ENCODE results near the gene CPNE6.

Gene CPNE6

DNA sequence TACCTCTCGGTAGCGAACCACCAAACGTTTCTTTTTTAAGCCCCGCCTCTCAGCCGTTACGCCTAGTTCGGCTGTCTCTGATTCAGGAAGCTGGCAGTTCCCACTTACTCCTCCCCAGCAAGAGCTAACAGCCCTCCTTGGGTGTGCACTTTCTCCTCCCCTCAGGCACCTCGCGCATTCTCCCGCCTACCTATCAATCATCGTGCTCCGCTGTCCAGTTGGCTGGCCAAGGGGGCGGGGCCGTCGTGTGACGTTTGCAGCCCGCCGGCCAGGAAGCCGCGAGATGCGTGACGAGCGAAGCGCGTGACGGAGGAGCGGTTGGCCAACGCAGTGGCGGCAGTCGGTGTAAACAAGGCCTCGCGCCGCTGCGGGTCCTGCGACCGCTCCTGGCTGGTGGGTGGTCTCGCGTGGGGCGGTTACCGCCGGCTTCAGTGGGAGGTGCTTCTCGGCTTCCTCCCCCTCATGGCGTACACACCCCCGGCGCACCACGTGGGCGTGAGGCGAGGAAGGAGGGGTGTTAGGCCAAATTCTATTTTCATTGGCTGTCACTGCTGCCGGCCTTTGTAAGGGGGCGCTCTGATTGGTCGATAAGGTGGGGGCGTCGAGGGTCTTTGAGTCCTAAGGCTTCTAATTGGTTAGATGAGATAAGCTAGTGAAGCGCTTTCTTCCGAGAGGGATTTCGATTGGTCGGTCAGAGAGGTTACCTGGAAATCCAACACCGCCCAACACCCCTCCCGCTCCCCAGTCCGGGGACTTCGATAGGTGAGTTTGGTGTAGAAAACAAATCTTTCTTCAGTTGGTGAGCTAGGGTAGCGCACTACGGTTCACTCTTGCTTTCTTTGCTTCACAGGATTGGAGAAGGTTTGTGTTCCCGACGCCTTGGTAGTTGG lies 43.4 kb downstream of the CPNE6 start, which contains the start of the genes DCAF11 and NRL:
TSS of gene DCAF11 (plus strand) at position 246 of the 890 bp plus-strand sequence. CDS start 818 bp downstream, outside the sequence.
TSS of gene NRL (minus strand) at position 418 of the 890 bp plus-strand sequence. CDS start 32,101 bp downstream, outside the sequence.
- Histone ChIP-seq H3K27me3 (ENCODE audit: insufficient read depth, insufficient read length) (no peaks in the 10 kb centered on the region), H3K4me1 (ENCODE audit: insufficient read depth, insufficient read length) (peaks cover 3% of the 10 kb centered on the region), H3K9ac (ENCODE audit: insufficient read length, low read depth) (peak within 1 kb of the TSS; percentile 85), H3K9me3 (ENCODE audit: insufficient read depth, low read length) (no peaks in the 10 kb centered on the region), H3K36me3 (ENCODE audit: insufficient read depth, insufficient read length, low read length) (peaks cover 32% of the 10 kb centered on the region), H3K4me3 (ENCODE audit: insufficient read length, low read depth) (peak within 1 kb of the TSS; percentile 89)
- TF ChIP-seq SUZ12 (IDR thresholded peaks at IDR 0.05; ENCODE audit: extremely low read depth, insufficient read depth, insufficient read length): no peak
- TF ChIP-seq ZNF274 (IDR thresholded peaks at IDR 0.05; ENCODE audit: low read depth, low read length): no peak
- no peak for TF ChIP-seq YY1 (IDR thresholded peaks at IDR 0.05; ENCODE audit: insufficient read depth, insufficient read length)
- peak; percentile 96 for DNase-seq (ENCODE audit: low read depth, low spot score)

DNA sequence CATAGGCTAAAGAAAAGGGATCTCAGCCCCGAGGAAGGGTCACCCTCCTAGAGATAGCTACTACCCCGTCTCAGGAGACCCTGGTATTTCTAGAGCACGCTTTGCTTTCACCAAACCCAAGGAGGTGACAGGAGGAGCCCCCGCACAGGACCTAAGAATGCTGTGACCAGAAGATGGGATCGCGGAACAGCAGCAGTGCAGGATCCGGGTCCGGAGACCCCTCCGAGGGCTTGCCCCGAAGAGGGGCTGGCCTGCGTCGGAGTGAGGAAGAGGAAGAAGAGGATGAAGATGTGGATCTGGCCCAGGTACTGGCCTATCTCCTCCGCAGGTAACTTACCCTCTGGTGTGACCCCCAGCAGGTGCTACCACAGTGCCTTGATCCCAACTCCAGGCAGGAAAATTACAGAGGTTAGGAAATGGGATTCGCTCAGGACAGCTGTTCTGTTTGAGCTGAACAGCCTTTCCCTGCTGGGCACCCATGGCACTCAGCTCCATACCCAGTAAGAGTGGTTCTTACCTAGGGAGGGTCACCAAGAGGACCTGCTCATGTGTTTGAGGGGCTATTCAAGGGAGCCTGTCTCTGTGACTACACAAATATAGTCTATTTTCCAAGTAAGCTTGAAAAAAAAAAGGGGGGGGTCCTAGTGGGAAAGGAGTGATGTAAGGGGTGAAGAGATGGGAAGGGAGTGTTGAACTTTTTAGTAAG lies 44.2 kb downstream of the CPNE6 start:
- DNase-seq (ENCODE audit: low read depth, low spot score): no peak
- H3K4me3 ChIP-seq (ENCODE audit: insufficient read length, low read depth): peak overlapping the region; percentile 55
- no peaks in the 10 kb centered on the region for H3K27me3 ChIP-seq (ENCODE audit: insufficient read depth, insufficient read length)
- TF ChIP-seq YY1 (IDR thresholded peaks at IDR 0.05; ENCODE audit: insufficient read depth, insufficient read length) (no peak), ZNF274 (IDR thresholded peaks at IDR 0.05; ENCODE audit: low read depth, low read length) (no peak), SUZ12 (IDR thresholded peaks at IDR 0.05; ENCODE audit: extremely low read depth, insufficient read depth, insufficient read length) (no peak)
- peaks cover 35% of the 10 kb centered on the region for H3K36me3 ChIP-seq (ENCODE audit: insufficient read depth, insufficient read length, low read length)
- peak overlapping the region; percentile 65 for H3K9ac ChIP-seq (ENCODE audit: insufficient read length, low read depth)
- H3K9me3 ChIP-seq (ENCODE audit: insufficient read depth, low read length): no peaks in the 10 kb centered on the region
- peaks cover 3% of the 10 kb centered on the region for H3K4me1 ChIP-seq (ENCODE audit: insufficient read depth, insufficient read length)

DNA sequence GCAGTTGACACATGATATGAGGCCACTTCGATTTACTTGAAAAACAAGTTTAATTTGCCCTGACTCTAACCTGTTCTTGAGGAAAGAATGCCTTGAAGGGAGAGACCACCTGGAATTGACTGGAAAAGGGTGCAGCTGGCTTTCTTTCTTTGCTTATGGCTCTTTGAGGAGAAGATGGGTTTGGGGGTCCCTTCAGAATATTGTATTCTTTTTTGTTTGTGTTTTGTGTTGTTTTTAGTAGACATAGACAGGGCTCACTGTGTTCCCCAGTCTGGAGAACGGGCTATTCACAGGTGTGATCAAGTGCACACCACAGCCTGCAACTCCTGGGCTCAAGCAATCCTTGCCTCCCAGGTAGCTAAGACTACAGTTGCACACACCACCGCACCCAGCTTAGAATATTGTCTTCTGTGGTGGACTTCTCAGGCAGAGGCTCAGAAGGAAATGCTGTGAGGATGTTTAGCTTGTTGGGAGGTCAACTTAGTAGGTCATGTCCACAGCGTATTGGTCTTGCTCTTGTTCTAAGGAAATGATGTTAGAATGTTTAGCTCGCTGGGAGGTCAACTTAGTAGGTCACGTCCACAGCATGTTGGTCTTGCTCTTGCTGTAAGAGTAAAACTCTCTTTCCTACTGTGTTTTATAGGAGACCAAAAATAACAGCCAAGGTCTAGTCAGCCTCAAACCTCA lies 44.9 kb downstream of the CPNE6 start:
- Histone ChIP-seq H3K9me3 (ENCODE audit: insufficient read depth, low read length) (no peaks in the 10 kb centered on the region), H3K36me3 (ENCODE audit: insufficient read depth, insufficient read length, low read length) (peaks cover 42% of the 10 kb centered on the region), H3K4me3 (ENCODE audit: insufficient read length, low read depth) (peak overlapping the region; percentile 55), H3K4me1 (ENCODE audit: insufficient read depth, insufficient read length) (peaks cover 3% of the 10 kb centered on the region), H3K9ac (ENCODE audit: insufficient read length, low read depth) (no peak overlapping the region), H3K27me3 (ENCODE audit: insufficient read depth, insufficient read length) (no peaks in the 10 kb centered on the region)
- TF ChIP-seq ZNF274 (IDR thresholded peaks at IDR 0.05; ENCODE audit: low read depth, low read length) (no peak), YY1 (IDR thresholded peaks at IDR 0.05; ENCODE audit: insufficient read depth, insufficient read length) (no peak)
- no peak for DNase-seq (ENCODE audit: low read depth, low spot score)

GRCh38 chr14:24117179-24117578 lies 45.8 kb downstream of the CPNE6 start:
- Histone ChIP-seq H3K4me1 (ENCODE audit: insufficient read depth, insufficient read length) (peaks cover 3% of the 10 kb centered on the region), H3K9ac (ENCODE audit: insufficient read length, low read depth) (no peak overlapping the region), H3K36me3 (ENCODE audit: insufficient read depth, insufficient read length, low read length) (peaks cover 44% of the 10 kb centered on the region), H3K4me3 (ENCODE audit: insufficient read length, low read depth) (no peak overlapping the region), H3K9me3 (ENCODE audit: insufficient read depth, low read length) (no peaks in the 10 kb centered on the region), H3K27me3 (ENCODE audit: insufficient read depth, insufficient read length) (no peaks in the 10 kb centered on the region)
- no peak for DNase-seq (ENCODE audit: low read depth, low spot score)
- TF ChIP-seq SUZ12 (IDR thresholded peaks at IDR 0.05; ENCODE audit: extremely low read depth, insufficient read depth, insufficient read length): no peak
- no peak for TF ChIP-seq ZNF274 (IDR thresholded peaks at IDR 0.05; ENCODE audit: low read depth, low read length)
- TF ChIP-seq YY1 (IDR thresholded peaks at IDR 0.05; ENCODE audit: insufficient read depth, insufficient read length): no peak

DNA sequence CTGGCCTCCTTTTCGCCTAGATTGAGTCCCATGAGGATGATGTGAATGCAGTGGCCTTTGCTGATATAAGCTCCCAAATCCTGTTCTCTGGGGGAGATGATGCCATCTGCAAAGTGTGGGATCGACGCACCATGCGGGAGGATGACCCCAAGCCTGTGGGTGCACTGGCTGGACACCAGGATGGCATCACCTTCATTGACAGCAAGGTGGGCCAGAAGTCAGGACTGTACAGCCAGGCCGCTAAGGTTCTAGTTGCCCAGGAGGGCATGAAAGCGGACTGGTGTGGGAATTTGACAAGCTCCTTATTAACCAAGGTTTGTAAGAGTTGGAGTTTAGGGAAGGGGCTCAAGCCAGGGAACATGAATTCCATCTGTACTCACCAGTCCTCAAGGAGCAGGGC lies 48.3 kb downstream of the CPNE6 start:
- no peak overlapping the region for H3K4me3 ChIP-seq (ENCODE audit: insufficient read length, low read depth)
- H3K27me3 ChIP-seq (ENCODE audit: insufficient read depth, insufficient read length): no peaks in the 10 kb centered on the region
- peaks cover 50% of the 10 kb centered on the region for H3K36me3 ChIP-seq (ENCODE audit: insufficient read depth, insufficient read length, low read length)
- no peak for DNase-seq (ENCODE audit: low read depth, low spot score)
- no peak overlapping the region for H3K9ac ChIP-seq (ENCODE audit: insufficient read length, low read depth)
- peaks cover 3% of the 10 kb centered on the region for H3K4me1 ChIP-seq (ENCODE audit: insufficient read depth, insufficient read length)
- no peaks in the 10 kb centered on the region for H3K9me3 ChIP-seq (ENCODE audit: insufficient read depth, low read length)
- TF ChIP-seq ZNF274 (IDR thresholded peaks at IDR 0.05; ENCODE audit: low read depth, low read length) (no peak), YY1 (IDR thresholded peaks at IDR 0.05; ENCODE audit: insufficient read depth, insufficient read length) (no peak), SUZ12 (IDR thresholded peaks at IDR 0.05; ENCODE audit: extremely low read depth, insufficient read depth, insufficient read length) (no peak)

DNA sequence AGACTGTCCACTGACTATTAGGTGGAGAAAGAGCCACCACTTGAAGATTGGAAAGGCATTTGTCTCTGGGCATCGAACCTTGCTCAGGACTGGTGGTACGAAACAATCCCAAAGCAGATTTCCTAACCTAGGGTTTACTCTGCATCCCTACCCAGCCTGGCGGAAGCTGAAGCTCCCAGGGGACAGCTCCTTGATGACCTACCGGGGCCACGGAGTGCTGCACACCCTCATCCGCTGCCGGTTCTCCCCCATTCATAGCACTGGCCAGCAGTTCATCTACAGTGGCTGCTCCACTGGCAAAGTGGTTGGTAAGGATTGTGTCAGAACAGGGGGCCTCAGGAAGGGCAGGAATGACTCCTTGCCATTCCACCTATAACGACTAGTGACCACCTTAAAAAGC lies 49.8 kb downstream of the CPNE6 start:
- no peaks in the 10 kb centered on the region for H3K27me3 ChIP-seq (ENCODE audit: insufficient read depth, insufficient read length)
- TF ChIP-seq SUZ12 (IDR thresholded peaks at IDR 0.05; ENCODE audit: extremely low read depth, insufficient read depth, insufficient read length) (no peak), YY1 (IDR thresholded peaks at IDR 0.05; ENCODE audit: insufficient read depth, insufficient read length) (no peak), ZNF274 (IDR thresholded peaks at IDR 0.05; ENCODE audit: low read depth, low read length) (no peak)
- H3K4me1 ChIP-seq (ENCODE audit: insufficient read depth, insufficient read length): peaks cover 3% of the 10 kb centered on the region
- H3K9me3 ChIP-seq (ENCODE audit: insufficient read depth, low read length): no peaks in the 10 kb centered on the region
- H3K9ac ChIP-seq (ENCODE audit: insufficient read length, low read depth): no peak overlapping the region
- DNase-seq (ENCODE audit: low read depth, low spot score): no peak
- peaks cover 50% of the 10 kb centered on the region for H3K36me3 ChIP-seq (ENCODE audit: insufficient read depth, insufficient read length, low read length)
- no peak overlapping the region for H3K4me3 ChIP-seq (ENCODE audit: insufficient read length, low read depth)

Data from NT2/D1 (cell line).